NCI-H2171 treated with DMSO at 0.1 percent for 48 hours (cell line): ENCODE measurements around the gene OPRD1.
A peak's percentile ranks its signal among the peaks of the same experiment; 100 is the strongest.
"Not testable (repeated sequence)": the region's sequence is repeated elsewhere in the genome, so short reads cannot be mapped to it uniquely, and the experiment has no call there.

Experiments
- DNase-seq: peaks from one replicate; lab custom pipeline; 2025; lab: John Stamatoyannopoulos, UW

OPRD1 gene

DNA sequence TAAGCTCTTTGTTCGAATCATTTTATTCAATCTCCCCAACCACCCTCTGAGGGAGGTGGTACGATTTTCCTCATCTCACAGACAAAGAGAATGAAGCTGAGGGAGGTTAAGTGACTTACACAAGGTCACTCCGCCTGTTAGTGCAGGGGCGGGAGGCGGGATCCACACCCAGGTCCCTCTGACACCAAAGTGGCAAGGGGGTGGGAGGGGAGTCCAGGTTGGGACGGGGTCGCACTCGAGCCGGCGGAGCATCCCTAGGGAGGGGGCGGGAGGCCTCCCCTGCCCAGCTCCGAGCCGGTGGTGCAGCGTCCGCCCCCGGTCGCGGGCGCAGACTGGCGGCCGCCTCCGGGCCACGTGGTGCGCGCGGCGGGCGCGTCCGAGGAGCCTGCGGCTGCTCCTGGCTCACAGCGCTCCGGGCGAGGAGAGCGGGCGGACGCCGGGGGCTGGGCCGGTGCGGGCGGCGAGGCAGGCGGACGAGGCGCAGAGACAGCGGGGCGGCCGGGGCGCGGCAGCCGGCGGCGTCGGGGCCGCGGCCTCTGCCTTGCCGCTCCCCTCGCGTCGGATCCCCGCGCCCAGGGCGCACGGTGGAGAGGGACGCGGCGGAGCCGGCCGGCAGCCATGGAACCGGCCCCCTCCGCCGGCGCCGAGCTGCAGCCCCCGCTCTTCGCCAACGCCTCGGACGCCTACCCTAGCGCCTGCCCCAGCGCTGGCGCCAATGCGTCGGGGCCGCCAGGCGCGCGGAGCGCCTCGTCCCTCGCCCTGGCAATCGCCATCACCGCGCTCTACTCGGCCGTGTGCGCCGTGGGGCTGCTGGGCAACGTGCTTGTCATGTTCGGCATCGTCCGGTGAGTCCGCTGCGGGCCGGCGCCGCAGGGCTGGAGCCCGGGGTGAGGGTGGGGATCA is at the start of gene OPRD1:
TSS of gene OPRD1 (plus strand) at position 405 of the 903 bp plus-strand sequence. CDS start at position 619, 214 bp downstream.
- DNase-seq, result peak; percentile 13

GRCh38 chr1:28766532-28767183 is 45.3 kb upstream of the OPRD1 start:
- DNase-seq, result no peak

- no peak for DNase-seq
These were observed 41.3 kb upstream of the OPRD1 start for GRCh38 chr1:28770601-28771165.

GRCh38 chr1:28771921-28772320 is 40.0 kb upstream of the OPRD1 start:
- not testable (repeated sequence) for DNase-seq

DNA sequence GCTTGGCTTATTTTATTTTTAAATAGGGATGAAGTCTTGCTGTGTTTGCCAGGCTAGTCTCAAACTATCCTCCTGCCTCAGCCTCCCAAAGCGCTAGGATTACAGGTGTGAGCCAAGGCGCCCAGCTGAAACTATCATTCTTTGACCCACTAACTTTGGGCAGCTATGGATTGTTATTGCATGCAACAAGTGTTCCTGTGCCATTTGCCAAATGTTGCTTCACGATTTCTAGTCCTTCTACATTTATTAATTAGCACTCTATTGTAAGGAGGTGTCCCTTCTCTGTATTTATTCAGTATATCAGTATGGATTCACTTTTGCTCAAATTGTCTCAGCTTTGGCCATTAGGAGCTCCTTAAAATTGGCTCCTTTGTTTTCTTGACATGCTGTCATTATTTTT is 38.9 kb upstream of the OPRD1 start:
- no peak for DNase-seq

GRCh38 chr1:28775121-28775942 is 36.6 kb upstream of the OPRD1 start:
- DNase-seq, result peak; percentile 93

DNA sequence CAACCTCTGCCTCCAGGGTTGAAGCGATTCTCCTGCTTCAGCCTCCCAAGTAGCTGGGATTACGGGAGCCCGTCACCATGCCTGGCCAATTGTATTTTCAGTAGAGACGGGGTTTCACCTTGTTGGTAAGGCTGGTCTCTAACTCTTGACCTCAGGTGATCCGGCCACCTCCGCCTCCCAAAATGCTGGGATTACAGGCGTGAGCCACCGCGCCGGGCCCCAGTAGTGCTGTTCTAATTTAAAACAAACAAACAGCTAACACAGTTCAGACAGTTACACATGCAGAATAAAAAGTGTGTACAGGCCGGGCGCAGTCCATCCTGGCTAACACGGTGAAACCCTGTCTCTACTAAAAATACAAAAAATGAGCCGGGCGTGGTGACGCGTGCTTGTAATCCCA is 35.6 kb upstream of the OPRD1 start:
- DNase-seq, result no peak

DNA sequence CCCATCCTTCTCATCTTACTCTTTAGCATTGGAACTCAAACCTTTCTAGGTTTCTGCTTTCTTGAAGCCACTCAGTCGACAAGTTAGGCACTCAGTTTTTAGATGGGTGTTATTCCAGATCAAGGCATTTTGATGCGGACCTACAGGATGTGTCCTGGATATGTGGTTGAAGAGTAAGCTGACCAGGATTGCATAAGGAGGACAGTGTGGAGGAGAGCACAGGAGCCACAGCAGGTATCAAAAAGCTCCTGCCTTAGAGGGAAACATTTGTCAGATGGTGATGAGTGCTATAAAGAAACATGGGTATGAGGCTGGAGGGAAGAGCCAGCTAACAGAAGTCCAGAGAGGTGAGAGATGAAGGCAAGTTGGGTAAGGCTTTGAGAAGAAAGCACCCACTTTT is 33.9 kb upstream of the OPRD1 start:
- no peak for DNase-seq

DNA sequence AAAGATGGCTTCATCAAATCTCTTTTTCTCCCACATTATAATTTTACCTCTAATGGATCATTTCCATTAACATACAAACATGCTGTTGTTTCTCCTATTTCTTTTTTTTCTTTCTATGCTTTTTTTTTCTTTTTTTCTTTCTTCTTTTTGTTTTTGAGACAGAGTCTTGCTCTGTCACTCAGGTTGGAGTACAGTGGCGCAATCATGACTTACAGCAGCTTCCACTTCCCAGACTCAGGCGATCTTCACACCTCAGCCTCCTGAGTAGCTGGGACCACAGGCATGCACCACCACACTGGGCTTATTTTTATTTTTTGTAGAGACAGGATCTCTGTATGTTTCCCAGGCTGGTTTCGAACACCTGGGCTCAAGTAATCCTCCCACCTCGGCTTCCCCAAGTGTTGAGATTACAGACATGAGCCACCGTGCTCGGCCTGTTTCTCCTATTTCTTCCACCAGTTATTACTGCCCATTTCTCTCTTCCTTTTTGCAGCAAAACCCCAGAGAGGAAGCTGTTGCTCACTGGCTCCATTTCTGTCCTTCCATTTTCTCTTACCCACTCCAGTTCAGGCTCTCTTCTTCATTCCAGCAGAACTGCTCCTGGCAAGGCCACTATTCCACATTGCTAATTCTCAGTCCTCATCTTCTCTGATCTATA is 32.1 kb upstream of the OPRD1 start:
- no peak for DNase-seq

DNA sequence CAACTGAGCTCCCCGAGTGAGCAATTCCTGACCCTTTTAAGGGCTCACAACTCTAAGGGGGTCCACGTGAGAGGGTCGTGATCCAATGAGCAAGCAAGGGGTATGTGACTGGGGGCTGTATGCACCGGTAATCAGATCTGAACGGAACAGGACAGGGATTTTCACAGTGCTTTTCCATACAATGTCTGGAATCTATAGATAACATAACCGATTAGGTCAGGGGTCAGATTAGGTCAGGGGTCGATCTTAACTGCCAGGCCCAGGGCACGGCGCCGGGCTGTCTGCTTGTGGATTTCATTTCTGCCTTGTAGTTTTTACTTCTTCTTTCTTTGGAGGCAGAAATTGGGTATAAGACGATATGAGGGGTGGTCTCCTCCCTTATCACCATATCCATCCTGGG is 30.7 kb upstream of the OPRD1 start:
- DNase-seq, result no peak

DNA sequence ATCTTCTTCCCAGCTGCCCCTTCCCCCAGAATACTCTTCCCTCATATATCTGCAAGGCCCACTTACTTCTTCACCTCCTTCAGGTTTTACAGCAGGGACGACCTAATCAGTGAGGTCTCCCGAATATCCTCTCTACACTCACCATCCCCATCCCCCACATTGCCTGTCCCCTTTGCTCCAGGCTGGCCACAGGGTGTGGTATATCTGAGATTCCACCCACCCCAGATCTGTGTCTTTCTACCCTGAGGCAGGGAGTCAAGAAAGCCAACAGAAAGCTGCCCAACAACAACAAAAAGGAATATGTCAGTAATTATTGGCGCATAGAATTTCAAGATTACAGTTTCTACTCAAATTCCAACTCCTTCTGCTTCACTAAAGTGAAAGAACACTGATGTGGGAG is 30.0 kb upstream of the OPRD1 start:
- DNase-seq, result no peak

- no peak for DNase-seq
These were observed 28.6 kb upstream of the OPRD1 start for GRCh38 chr1:28783363-28783762.

DNA sequence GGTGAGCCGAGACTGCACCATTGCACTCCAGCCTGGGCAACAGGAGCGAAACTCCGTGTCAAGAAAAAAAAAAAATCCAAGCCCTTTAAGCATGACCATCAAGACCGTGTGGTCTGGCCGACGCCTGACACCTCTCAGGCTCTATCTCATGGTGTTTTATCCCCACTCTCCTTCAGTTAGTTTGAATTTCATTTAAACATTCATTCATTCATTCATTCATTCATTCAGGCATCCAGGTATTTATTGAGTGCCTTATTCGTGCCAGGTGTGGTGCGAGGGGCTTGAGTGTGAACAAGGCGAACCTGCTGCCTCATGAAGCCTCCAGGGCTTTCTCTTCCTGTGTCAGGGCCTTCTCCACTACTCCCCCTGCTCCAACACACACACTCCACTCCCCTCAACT is 22.6 kb upstream of the OPRD1 start:
- no peak for DNase-seq

GRCh38 chr1:28789816-28790215 is 22.2 kb upstream of the OPRD1 start:
- DNase-seq, result no peak

DNA sequence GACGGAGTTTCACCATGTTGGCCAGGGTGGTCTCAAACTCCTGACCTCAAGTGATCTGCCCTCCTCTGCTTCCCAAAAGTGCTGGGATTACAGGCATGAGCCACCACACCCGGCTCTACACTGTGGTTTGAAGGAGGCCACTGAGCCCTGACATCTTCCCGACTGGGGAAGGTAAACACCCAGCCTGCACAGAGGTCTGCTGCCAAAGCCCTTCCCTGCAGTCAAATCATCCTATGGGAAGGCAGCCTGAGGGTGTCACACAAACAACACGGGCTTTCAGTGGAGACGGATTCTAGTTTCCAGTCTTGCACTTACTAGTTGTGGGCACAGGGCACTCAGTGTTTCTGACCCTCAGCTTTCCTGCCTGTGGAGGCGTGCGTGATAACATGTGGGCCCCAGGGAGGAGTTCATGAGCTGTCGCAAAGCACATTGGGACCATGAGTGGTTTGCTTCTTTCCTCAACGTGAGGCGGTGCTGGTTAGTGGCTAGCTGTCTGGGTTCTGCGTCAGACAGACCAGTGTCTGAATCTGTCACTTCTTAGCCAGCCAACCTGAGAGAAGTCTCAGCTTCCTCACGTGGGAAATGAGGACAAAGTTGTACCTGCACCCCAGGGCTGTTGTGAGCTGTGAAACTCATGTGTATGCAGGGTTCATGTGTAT is 21.5 kb upstream of the OPRD1 start:
- DNase-seq, result no peak

GRCh38 chr1:28791929-28792328 is 20.0 kb upstream of the OPRD1 start:
- not testable (repeated sequence) for DNase-seq

DNA sequence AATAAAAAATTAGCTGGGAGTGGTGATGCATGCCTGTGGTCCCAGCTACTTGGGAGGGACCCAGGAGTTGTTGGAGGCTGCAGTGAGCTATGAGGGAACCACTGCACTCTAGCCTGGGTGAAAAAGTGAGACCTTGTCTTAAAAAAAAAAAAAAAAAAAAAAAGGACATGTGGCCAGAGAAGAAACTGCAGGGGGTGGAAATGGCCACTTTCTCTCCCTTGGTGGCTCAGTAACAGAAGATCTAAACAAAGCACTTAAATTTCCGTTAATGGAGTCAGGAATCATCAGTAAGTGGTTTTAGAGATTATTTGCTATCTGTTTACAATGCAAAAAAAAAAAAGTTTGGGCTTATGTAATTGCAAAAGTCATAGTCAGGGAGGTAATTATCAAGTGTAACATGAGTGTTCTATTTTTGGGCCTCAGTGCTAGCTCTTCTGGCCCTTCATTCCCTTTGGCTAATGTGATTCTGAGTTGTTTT is 19.3 kb upstream of the OPRD1 start:
- DNase-seq, result peak; percentile 57

DNA sequence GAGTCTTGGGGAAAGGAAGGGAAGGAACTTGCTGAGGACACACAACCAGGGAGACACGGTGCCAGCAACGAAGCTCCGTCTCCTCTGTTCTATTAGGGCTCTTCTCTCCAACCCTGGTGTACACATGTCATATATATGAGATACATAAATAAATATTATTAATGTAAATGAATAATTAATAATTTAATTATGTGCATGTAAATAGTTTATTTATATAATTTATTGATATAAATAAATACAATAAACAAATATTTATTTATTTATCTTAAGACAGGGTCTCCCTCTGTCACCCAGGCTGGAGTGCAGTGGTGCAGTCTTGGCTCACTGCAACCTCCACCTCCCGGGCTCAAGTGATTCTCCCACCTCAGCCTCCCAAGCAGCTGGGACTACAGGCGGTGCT is 17.4 kb upstream of the OPRD1 start:
- not testable (repeated sequence) for DNase-seq

GRCh38 chr1:28796352-28797211 is 15.4 kb upstream of the OPRD1 start:
- no peak for DNase-seq

GRCh38 chr1:28800324-28800723 is 11.6 kb upstream of the OPRD1 start:
- DNase-seq, result no peak
